8988T (cell line): ENCODE data around the gene ADAMTS19.
"Not testable (repeated sequence)": the region's sequence is repeated elsewhere in the genome, so short reads cannot be mapped to it uniquely, and the experiment has no call there.

ENCODE experiments used
- DNase-seq: peaks from one replicate; pipeline ENCODE4 v3.0.0; 2011

Gene ADAMTS19

GRCh38 chr5:129608350-129608749 lies 148.3 kb downstream of the ADAMTS19 start:
- no peak for DNase-seq

- no peak for DNase-seq
These were observed 149.6 kb downstream of the ADAMTS19 start for GRCh38 chr5:129609710-129610109.

- no peak for DNase-seq
These were observed 156.4 kb downstream of the ADAMTS19 start for GRCh38 chr5:129616517-129616916.

GRCh38 chr5:129617206-129617605 lies 157.1 kb downstream of the ADAMTS19 start:
- no peak for DNase-seq

GRCh38 chr5:129619782-129620181 lies 159.7 kb downstream of the ADAMTS19 start:
- no peak for DNase-seq

GRCh38 chr5:129622531-129622930 lies 162.4 kb downstream of the ADAMTS19 start:
- DNase-seq, result no peak

GRCh38 chr5:129629575-129629974 lies 169.5 kb downstream of the ADAMTS19 start:
- DNase-seq, result no peak

GRCh38 chr5:129630101-129630500 lies 170.0 kb downstream of the ADAMTS19 start:
- DNase-seq, result no peak

- no peak for DNase-seq
These were observed 171.9 kb downstream of the ADAMTS19 start for GRCh38 chr5:129631961-129632360.

GRCh38 chr5:129637501-129637900 lies 177.4 kb downstream of the ADAMTS19 start:
- DNase-seq, result not testable (repeated sequence)

GRCh38 chr5:129639331-129639730 lies 179.2 kb downstream of the ADAMTS19 start:
- DNase-seq, result no peak

- no peak for DNase-seq
These were observed 192.4 kb downstream of the ADAMTS19 start for GRCh38 chr5:129652349-129653056.

GRCh38 chr5:129653057-129653375 lies 192.9 kb downstream of the ADAMTS19 start:
- no peak for DNase-seq

GRCh38 chr5:129653442-129653841 lies 193.3 kb downstream of the ADAMTS19 start:
- no peak for DNase-seq

- no peak for DNase-seq
These were observed 196.9 kb downstream of the ADAMTS19 start for GRCh38 chr5:129656952-129657351.

- DNase-seq, result no peak
These were observed 198.7 kb downstream of the ADAMTS19 start for GRCh38 chr5:129658801-129659200.

GRCh38 chr5:129661366-129662035 lies 201.4 kb downstream of the ADAMTS19 start:
- DNase-seq, result no peak

GRCh38 chr5:129664336-129664937 lies 204.3 kb downstream of the ADAMTS19 start:
- no peak for DNase-seq

GRCh38 chr5:129670957-129671500 lies 210.9 kb downstream of the ADAMTS19 start:
- DNase-seq, result no peak

- no peak for DNase-seq
These were observed 211.9 kb downstream of the ADAMTS19 start for GRCh38 chr5:129672006-129672405.

- no peak for DNase-seq
These were observed 219.6 kb downstream of the ADAMTS19 start for GRCh38 chr5:129679671-129680070.

GRCh38 chr5:129687941-129688340 lies 227.8 kb downstream of the ADAMTS19 start:
- DNase-seq, result no peak

GRCh38 chr5:129689045-129689444 lies 228.9 kb downstream of the ADAMTS19 start:
- no peak for DNase-seq

- DNase-seq, result no peak
These were observed 231.1 kb downstream of the ADAMTS19 start for GRCh38 chr5:129691220-129691619.
